Heart left ventricle (tissue), 13 donors: ENCODE results near the gene LRRC63.

Experiments used
- POLR2A ChIP-seq, 2 donors: fragments of 450-650 bp; IDR thresholded peaks; one replicate each; pipeline ENCODE4 v1.6.1; 2017; ENCODE audit warnings: antibody characterized with exemption in 2 of 2, mild to moderate bottlenecking in 2 of 2, moderate library complexity in 2 of 2
- TF ChIP-seq, protein P1 (sequence below), 12 donors: fragments of 200-600 bp; sonication (generic) in 4 of 12; IDR thresholded peaks; one replicate each; pipeline versions ENCODE4 v1.5.0 to v1.8.0; 2018 to 2022; ENCODE audit warnings: antibody characterized with exemption in 12 of 12, mild to moderate bottlenecking in 5 of 12
- donor health status: ischemic (EF 13 %, LVEDD 7.1; RV severe dilation, severe dysfunction).
- donor health status: DM: no; HTN: yes; CAD: no.
- donor health status: DM: no; HTN: no; CAD: no.
- donor health status: ischemic (EF 25% LVEDD 6.9; RV normal size, moderate dysfunction).
- donor health status: ischemic (EF 25% LVEDD 5.7; RV mildly dilated, moderate dysfunction).
- donor health status: ischemic (EF 35%, LVEDD 5.7; RV mildly dilated, moderate dysfunction).
- donor health status: nonischemic (EF 11% LVEDD 7.7; RV severe dilation, severe dysfunction).
- donor health status: DM: yes; HTN: yes; CAD: no.
- donor health status: PGD.
- donor health status: ischemic (EF 29% LVEDD 5.4; RV normal size, mild dysfunction).
- donor health status: nonischemic (EF 23%, LVEDD 6.1; RV moderate dilation, normal function).

DNA sequence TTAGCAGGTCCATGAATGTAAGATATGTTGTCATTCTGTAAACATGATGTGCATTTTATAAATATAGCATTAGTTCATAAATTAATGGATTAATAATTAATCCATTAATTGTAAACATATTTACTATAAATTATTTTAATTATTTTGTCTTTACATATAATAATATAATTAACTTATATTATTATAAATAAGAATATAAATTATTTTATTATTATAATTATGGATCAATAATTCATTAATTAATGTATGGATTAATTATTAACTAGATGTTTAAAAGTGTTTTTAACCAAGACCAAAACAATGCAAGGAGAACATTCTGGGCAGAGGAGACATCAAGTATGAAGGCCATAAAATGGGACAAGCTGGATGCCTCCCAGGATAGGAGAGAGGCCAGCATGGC is 103.3 kb downstream of the LRRC63 start:
- TF ChIP-seq, protein P1, sequence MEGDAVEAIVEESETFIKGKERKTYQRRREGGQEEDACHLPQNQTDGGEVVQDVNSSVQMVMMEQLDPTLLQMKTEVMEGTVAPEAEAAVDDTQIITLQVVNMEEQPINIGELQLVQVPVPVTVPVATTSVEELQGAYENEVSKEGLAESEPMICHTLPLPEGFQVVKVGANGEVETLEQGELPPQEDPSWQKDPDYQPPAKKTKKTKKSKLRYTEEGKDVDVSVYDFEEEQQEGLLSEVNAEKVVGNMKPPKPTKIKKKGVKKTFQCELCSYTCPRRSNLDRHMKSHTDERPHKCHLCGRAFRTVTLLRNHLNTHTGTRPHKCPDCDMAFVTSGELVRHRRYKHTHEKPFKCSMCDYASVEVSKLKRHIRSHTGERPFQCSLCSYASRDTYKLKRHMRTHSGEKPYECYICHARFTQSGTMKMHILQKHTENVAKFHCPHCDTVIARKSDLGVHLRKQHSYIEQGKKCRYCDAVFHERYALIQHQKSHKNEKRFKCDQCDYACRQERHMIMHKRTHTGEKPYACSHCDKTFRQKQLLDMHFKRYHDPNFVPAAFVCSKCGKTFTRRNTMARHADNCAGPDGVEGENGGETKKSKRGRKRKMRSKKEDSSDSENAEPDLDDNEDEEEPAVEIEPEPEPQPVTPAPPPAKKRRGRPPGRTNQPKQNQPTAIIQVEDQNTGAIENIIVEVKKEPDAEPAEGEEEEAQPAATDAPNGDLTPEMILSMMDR (IDR thresholded peaks at IDR 0.05), result no peak
- no peak for TF ChIP-seq POLR2A (IDR thresholded peaks at IDR 0.05)
